ENCODE results near the gene GRIK1.

Gene GRIK1

GRCh38 chr21:29601047-29601446, 338.7 kb downstream of the GRIK1 start:
- no peak overlapping the region for H3K27ac ChIP-seq
- TF ChIP-seq CTCF (conservative IDR thresholded peaks at IDR 0.05), result no peak

- TF ChIP-seq CTCF (conservative IDR thresholded peaks at IDR 0.05), result no peak
- H3K27ac ChIP-seq, result no peak overlapping the region
Observed at GRCh38 chr21:29586696-29587095, 353.1 kb downstream of the GRIK1 start.

- TF ChIP-seq CTCF (conservative IDR thresholded peaks at IDR 0.05), result no peak
Observed at GRCh38 chr21:29585462-29585861, 354.3 kb downstream of the GRIK1 start.

GRCh38 chr21:29583424-29583924, 356.3 kb downstream of the GRIK1 start:
- no peak for TF ChIP-seq CTCF (conservative IDR thresholded peaks at IDR 0.05)
- no peak overlapping the region for H3K27ac ChIP-seq

More at GRCh38 chr21:29585462-29585861, 354.3 kb downstream of the GRIK1 start:
- no peak overlapping the region for H3K27ac ChIP-seq

- H3K27ac ChIP-seq, result no peak overlapping the region
- TF ChIP-seq CTCF (conservative IDR thresholded peaks at IDR 0.05), result no peak
Observed at GRCh38 chr21:29582855-29583254, 356.9 kb downstream of the GRIK1 start.

- TF ChIP-seq CTCF (conservative IDR thresholded peaks at IDR 0.05), result no peak
- no peak overlapping the region for H3K27ac ChIP-seq
Observed at GRCh38 chr21:29581393-29581792, 358.4 kb downstream of the GRIK1 start.

GRCh38 chr21:29580732-29581285, 359.0 kb downstream of the GRIK1 start:
- no peak for TF ChIP-seq CTCF (conservative IDR thresholded peaks at IDR 0.05)

More at GRCh38 chr21:29580732-29581285, 359.0 kb downstream of the GRIK1 start:
- no peak overlapping the region for H3K27ac ChIP-seq

All from VCaP (cell line).